Measurements from ENCODE around the gene MTMR2. TPM values are rescaled to one million over a fixed set of nuclear protein-coding genes. Genes with fewer than 3 reads are reported as not detected.
A peak's percentile ranks its signal among the peaks of the same experiment; 100 is the strongest.

Gene MTMR2
- total RNA-seq, 1 experiment from 2014 or later = 51.9 TPM

- no peaks in the 10 kb centered on the region for H3K4me1 Mint-ChIP-seq (ENCODE audit: insufficient read depth, unreplicated experiment)
- BruUV-seq (replicated peaks) = no TSS peak
- H3K9me3 Mint-ChIP-seq (ENCODE audit: unreplicated experiment) = peaks cover 20% of the 10 kb centered on the region
- H3K4me3 Mint-ChIP-seq (ENCODE audit: unreplicated experiment) = no peak overlapping the region
- H3K27ac Mint-ChIP-seq (ENCODE audit: low read depth, unreplicated experiment) = no peak overlapping the region
- no peaks in the 10 kb centered on the region for H3K27me3 Mint-ChIP-seq (ENCODE audit: insufficient read depth, unreplicated experiment)
- H3K36me3 Mint-ChIP-seq (ENCODE audit: insufficient read depth, unreplicated experiment) = no peaks in the 10 kb centered on the region
- ChIA-PET CTCF (no interaction called here), POLR2A (interaction anchor here (0.6 kb wide), 1 partner anchor 59 kb away, joined by 3 read pairs; no protein-coding TSS in a partner anchor)
- TF ChIP-seq CTCF (IDR thresholded peaks at IDR 0.05; ENCODE audit: unreplicated experiment) = no peak
- intact Hi-C loops (cut with micrococcal nuclease) = no loop called here
- no peak for DNase-seq (ENCODE audit: unreplicated experiment)
Measured at GRCh38 chr11:95931916-95932315, 8.0 kb upstream of the MTMR2 start.

- POLR2A ChIA-PET = no interaction called here
- intact Hi-C loops (cut with micrococcal nuclease) = no loop called here
- TF ChIP-seq CTCF (IDR thresholded peaks at IDR 0.05; ENCODE audit: unreplicated experiment) = no peak
- CTCF ChIA-PET = interaction anchor here (0.6 to 0.9 kb wide), 3 partner anchors 9 to 24 kb away, joined by 3 to 4 read pairs (median 3); no protein-coding TSS in a partner anchor
- Mint-ChIP-seq H3K4me1 (ENCODE audit: insufficient read depth, unreplicated experiment) (no peaks in the 10 kb centered on the region), H3K4me3 (ENCODE audit: unreplicated experiment) (no peak overlapping the region), H3K27ac (ENCODE audit: low read depth, unreplicated experiment) (no peak overlapping the region), H3K27me3 (ENCODE audit: insufficient read depth, unreplicated experiment) (no peaks in the 10 kb centered on the region), H3K9me3 (ENCODE audit: unreplicated experiment) (peaks cover 20% of the 10 kb centered on the region), H3K36me3 (ENCODE audit: insufficient read depth, unreplicated experiment) (no peaks in the 10 kb centered on the region)
- DNase-seq (ENCODE audit: unreplicated experiment) = no peak
- BruUV-seq (replicated peaks) = no TSS peak
Measured at GRCh38 chr11:95930948-95931347, 7.0 kb upstream of the MTMR2 start.

- no peak for TF ChIP-seq CTCF (IDR thresholded peaks at IDR 0.05; ENCODE audit: unreplicated experiment)
- ChIA-PET POLR2A (no interaction called here), CTCF (interaction anchor here (0.7 to 1.2 kb wide), 2 partner anchors 109 to 411 kb away, joined by 4 to 5 read pairs; no protein-coding TSS in a partner anchor)
- no TSS peak for BruUV-seq (replicated peaks)
- no peak for DNase-seq (ENCODE audit: unreplicated experiment)
- Mint-ChIP-seq H3K27ac (ENCODE audit: low read depth, unreplicated experiment) (no peak overlapping the region), H3K4me1 (ENCODE audit: insufficient read depth, unreplicated experiment) (peaks cover 21% of the 10 kb centered on the region), H3K27me3 (ENCODE audit: insufficient read depth, unreplicated experiment) (no peaks in the 10 kb centered on the region), H3K9me3 (ENCODE audit: unreplicated experiment) (peaks cover 19% of the 10 kb centered on the region), H3K4me3 (ENCODE audit: unreplicated experiment) (no peak overlapping the region), H3K36me3 (ENCODE audit: insufficient read depth, unreplicated experiment) (peaks cover 7% of the 10 kb centered on the region)
- intact Hi-C loops (cut with micrococcal nuclease) = loop anchor here (5.0 kb wide), 1 partner anchor 131 kb away; no protein-coding TSS in a partner anchor
Measured at GRCh38 chr11:95926726-95927125, 2.8 kb upstream of the MTMR2 start.

- ChIA-PET CTCF (interaction anchor here (0.5 to 2.0 kb wide), 4 partner anchors 121 to 418 kb away, joined by 3 to 7 read pairs (median 4); partner anchors contain the start of gene MAML2), POLR2A (interaction anchor here (0.6 to 2.0 kb wide), 12 partner anchors 9 to 1384 kb away, joined by 3 to 15 read pairs (median 4); partner anchors contain the start of genes CCDC82, CEP57, FAM76B and JRKL)
- intact Hi-C loops (cut with micrococcal nuclease) = loop anchor here (2.0 to 5.0 kb wide), 2 partner anchors 132 to 464 kb away; partner anchors contain the start of gene CCDC82
- Mint-ChIP-seq H3K4me1 (ENCODE audit: insufficient read depth, unreplicated experiment) (peaks cover 21% of the 10 kb centered on the region), H3K27ac (ENCODE audit: low read depth, unreplicated experiment) (peak overlapping the region; percentile 46), H3K9me3 (ENCODE audit: unreplicated experiment) (peaks cover 8% of the 10 kb centered on the region), H3K4me3 (ENCODE audit: unreplicated experiment) (peak overlapping the region; percentile 84), H3K27me3 (ENCODE audit: insufficient read depth, unreplicated experiment) (no peaks in the 10 kb centered on the region), H3K36me3 (ENCODE audit: insufficient read depth, unreplicated experiment) (peaks cover 7% of the 10 kb centered on the region)
- DNase-seq (ENCODE audit: unreplicated experiment) = peak; percentile 78
- TF ChIP-seq CTCF (IDR thresholded peaks at IDR 0.05; ENCODE audit: unreplicated experiment) = no peak
- no TSS peak for BruUV-seq (replicated peaks)
Measured at GRCh38 chr11:95925011-95925410, 1.1 kb upstream of the MTMR2 start.

All from MCF 10A (cell line).